HG03575 (cell line): ENCODE results near the gene COA1.
"Not testable (repeated sequence)": the region's sequence is repeated elsewhere in the genome, so short reads cannot be mapped to it uniquely, and the experiment has no call there.

Experiments used
- ATAC-seq: cut with Tn5 transposase; IDR thresholded peaks from one replicate; pipeline ENCODE4 v1.9.1; 2021; ENCODE audit not compliant: unreplicated experiment, insufficient number of reproducible peaks, low FRiP score; ENCODE audit errors: extremely low read depth

The COA1 gene

GRCh38 chr7:43646603-43647338 lies 82.6 kb downstream of the COA1 start:
- no peak for ATAC-seq

- no peak for ATAC-seq
Observed at GRCh38 chr7:43645699-43646226, 83.6 kb downstream of the COA1 start.

- ATAC-seq: no peak
Observed at GRCh38 chr7:43643846-43644245, 85.5 kb downstream of the COA1 start.

- no peak for ATAC-seq
Observed at GRCh38 chr7:43642897-43643630, 86.3 kb downstream of the COA1 start.

GRCh38 chr7:43640679-43641078 lies 88.6 kb downstream of the COA1 start:
- no peak for ATAC-seq

GRCh38 chr7:43639858-43640491 lies 89.3 kb downstream of the COA1 start:
- ATAC-seq: no peak

- no peak for ATAC-seq
Observed at GRCh38 chr7:43637114-43637806, 92.1 kb downstream of the COA1 start.

GRCh38 chr7:43636093-43636492 lies 93.2 kb downstream of the COA1 start:
- no peak for ATAC-seq

- ATAC-seq: no peak
Observed at GRCh38 chr7:43634384-43634783, 94.9 kb downstream of the COA1 start.

GRCh38 chr7:43632746-43633145 lies 96.6 kb downstream of the COA1 start:
- ATAC-seq: no peak

- ATAC-seq: no peak
Observed at GRCh38 chr7:43631559-43631958, 97.8 kb downstream of the COA1 start.

GRCh38 chr7:43630482-43630881 lies 98.8 kb downstream of the COA1 start:
- ATAC-seq: no peak

GRCh38 chr7:43629857-43630256 lies 99.5 kb downstream of the COA1 start:
- no peak for ATAC-seq

GRCh38 chr7:43628431-43628830 lies 100.9 kb downstream of the COA1 start:
- ATAC-seq: no peak

- ATAC-seq: not testable (repeated sequence)
Observed at GRCh38 chr7:43627798-43628197, 101.5 kb downstream of the COA1 start.

- ATAC-seq: no peak
Observed at GRCh38 chr7:43626695-43627094, 102.6 kb downstream of the COA1 start.

GRCh38 chr7:43625980-43626379 lies 103.3 kb downstream of the COA1 start:
- ATAC-seq: no peak

- no peak for ATAC-seq
Observed at GRCh38 chr7:43625453-43625852, 103.9 kb downstream of the COA1 start.

GRCh38 chr7:43624156-43624555 lies 105.2 kb downstream of the COA1 start:
- no peak for ATAC-seq
